AG04449 (cell line): Measurements from ENCODE around the gene AKAP1.

ENCODE experiments used
- CTCF ChIA-PET: fragments of 350-600 bp; formaldehyde crosslinking; extraction: SDS; loops from one replicate; lab custom pipeline; 2021; ENCODE audit warnings: antibody characterized with exemption; lab: Yijun Ruan, JAX
- POLR2A ChIA-PET: fragments of 400-600, 350-600 bp; formaldehyde crosslinking; extraction: SDS; loops from one replicate; lab custom pipeline; 2020; ENCODE audit warnings: antibody characterized with exemption, inconsistent platforms; lab: Yijun Ruan, JAX
- DNase-seq: peaks from one replicate; pipeline ENCODE4 v3.0.0-alpha.2; 2010; ENCODE audit warnings: low read depth, low spot score
- H3K4me3 ChIP-seq: 2 replicates; pipeline ENCODE4 v1.5.1; 2011; ENCODE audit warnings: low read depth, mild to moderate bottlenecking, control low read depth, low read length
- TF ChIP-seq, protein P1 (sequence below): IDR thresholded peaks from one replicate; pipeline ENCODE4 v1.5.1; 2011; ENCODE audit warnings: mild to moderate bottlenecking, moderate library complexity, low read length, control low read depth, inconsistent platforms; ENCODE audit not compliant: insufficient read depth; ENCODE audit errors: missing control alignments

Gene AKAP1

DNA sequence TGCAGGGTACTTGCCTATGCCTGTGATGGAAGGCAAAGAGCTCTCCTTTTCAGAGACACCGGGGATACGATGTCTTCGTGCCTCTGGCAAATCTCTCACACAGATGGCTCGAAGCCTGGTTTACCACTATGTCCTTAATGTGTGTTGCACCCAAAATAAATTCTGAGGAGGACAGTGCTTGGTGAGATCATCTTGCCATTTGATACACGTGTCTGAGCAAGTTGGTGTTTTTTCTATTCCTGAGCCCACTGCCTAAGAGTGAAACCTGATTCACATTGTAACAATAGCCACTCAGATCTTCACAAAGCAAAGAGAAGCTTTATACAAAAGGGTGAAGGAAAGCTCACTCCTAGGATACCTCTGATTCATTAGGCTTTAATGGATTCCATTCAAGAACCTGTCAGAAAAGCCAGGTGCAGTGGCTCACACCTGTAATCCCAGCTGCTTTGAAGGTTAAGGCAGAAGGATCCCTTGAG, 33.1 kb upstream of the AKAP1 start:
- no peak overlapping the region for H3K4me3 ChIP-seq
- ChIA-PET CTCF (interaction anchor here (1.4 kb wide), 1 partner anchor 42 kb away, joined by 3 read pairs; no protein-coding TSS in a partner anchor), POLR2A (no interaction called here)
- DNase-seq: no peak
- TF ChIP-seq, protein P1, sequence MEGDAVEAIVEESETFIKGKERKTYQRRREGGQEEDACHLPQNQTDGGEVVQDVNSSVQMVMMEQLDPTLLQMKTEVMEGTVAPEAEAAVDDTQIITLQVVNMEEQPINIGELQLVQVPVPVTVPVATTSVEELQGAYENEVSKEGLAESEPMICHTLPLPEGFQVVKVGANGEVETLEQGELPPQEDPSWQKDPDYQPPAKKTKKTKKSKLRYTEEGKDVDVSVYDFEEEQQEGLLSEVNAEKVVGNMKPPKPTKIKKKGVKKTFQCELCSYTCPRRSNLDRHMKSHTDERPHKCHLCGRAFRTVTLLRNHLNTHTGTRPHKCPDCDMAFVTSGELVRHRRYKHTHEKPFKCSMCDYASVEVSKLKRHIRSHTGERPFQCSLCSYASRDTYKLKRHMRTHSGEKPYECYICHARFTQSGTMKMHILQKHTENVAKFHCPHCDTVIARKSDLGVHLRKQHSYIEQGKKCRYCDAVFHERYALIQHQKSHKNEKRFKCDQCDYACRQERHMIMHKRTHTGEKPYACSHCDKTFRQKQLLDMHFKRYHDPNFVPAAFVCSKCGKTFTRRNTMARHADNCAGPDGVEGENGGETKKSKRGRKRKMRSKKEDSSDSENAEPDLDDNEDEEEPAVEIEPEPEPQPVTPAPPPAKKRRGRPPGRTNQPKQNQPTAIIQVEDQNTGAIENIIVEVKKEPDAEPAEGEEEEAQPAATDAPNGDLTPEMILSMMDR: no peak

DNA sequence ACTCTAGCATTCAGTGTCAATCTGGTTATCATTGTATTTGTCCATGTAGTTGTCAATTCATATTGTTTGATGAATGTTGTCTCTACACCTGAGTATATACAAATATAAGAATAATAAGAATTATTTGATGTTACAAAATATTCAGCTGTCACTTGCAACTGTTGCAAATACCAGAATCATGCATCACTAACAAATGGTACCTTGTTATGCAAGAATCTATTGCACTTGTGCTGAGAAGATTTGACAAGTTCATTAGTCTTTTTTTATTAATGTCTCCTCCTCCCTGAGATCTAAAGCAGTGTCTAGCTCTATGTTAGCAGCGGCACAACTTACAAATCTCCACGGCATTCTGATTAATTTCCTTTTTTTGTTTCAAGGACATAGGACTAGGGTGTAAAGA, 22.2 kb upstream of the AKAP1 start:
- POLR2A ChIA-PET: no interaction called here
- no peak overlapping the region for H3K4me3 ChIP-seq
- DNase-seq: no peak
- CTCF ChIA-PET: interaction anchor here (1.0 kb wide), 1 partner anchor 10 kb away, joined by 3 read pairs; no protein-coding TSS in a partner anchor
- TF ChIP-seq, protein P1: no peak

DNA sequence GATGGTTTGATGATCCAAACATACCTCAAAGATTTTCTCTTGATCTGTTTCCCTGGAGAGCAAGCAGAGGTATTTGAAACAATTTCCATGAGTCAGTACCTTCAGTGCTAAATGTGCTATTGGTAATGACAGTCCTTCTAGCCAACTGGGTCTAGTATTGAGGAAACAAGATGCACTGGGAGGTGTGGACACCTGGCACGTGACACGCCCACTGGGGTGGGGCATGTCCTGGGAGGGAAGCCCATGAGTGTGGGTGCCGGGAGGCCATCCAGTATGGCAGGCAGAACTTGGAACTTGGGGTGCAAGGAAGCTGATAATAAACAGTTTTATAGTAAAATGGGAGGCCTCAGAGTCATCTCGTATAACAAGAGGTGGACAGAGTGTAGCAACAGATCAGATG, 17.9 kb upstream of the AKAP1 start:
- no peak overlapping the region for H3K4me3 ChIP-seq
- ChIA-PET POLR2A (no interaction called here), CTCF (no interaction called here)
- TF ChIP-seq, protein P1: no peak
- DNase-seq: no peak

DNA sequence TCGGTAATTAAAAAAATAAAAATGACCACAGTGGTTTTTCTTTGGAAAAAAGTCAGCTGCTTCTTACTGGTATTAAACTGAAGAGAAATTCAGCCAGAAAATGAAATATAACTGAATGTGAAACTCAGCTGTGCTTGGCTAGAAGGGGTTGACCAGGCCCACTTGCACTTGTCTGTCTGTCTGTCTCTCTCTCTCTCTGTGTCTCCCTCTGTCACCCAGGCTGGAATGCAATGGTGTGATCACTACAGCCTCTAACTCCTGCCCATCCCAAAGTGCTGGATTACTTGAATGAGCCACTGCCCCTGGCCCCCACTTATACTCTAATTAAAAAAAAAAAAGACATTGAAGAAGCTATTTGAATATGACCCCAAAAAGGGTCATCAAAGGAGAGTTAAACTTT, 17.3 kb upstream of the AKAP1 start:
- ChIA-PET POLR2A (no interaction called here), CTCF (no interaction called here)
- TF ChIP-seq, protein P1: no peak
- H3K4me3 ChIP-seq: no peak overlapping the region
- DNase-seq: no peak

DNA sequence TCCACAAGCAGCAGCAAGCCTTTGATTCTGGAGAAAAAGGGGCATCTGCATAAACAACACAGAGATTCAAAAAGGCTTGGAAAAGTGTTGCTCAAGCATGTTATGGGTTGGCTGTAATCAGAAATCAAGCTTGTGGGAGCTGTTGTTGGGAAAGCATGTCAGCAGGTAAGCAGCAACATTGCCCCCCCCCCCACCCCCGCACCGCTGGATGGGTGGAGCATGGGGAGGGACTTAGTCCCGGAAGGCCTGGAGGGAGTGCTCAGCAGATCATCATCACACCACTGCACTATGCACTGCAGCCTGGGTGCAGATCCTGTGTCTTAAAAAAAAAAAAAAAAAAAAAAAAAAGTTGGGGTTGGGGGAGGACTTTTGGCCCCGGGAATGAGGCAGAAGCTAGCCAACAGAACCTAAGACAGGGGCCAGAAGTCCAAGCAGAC, 16.8 kb upstream of the AKAP1 start:
- H3K4me3 ChIP-seq: no peak overlapping the region
- TF ChIP-seq, protein P1: no peak
- DNase-seq: no peak
- ChIA-PET POLR2A (no interaction called here), CTCF (no interaction called here)

DNA sequence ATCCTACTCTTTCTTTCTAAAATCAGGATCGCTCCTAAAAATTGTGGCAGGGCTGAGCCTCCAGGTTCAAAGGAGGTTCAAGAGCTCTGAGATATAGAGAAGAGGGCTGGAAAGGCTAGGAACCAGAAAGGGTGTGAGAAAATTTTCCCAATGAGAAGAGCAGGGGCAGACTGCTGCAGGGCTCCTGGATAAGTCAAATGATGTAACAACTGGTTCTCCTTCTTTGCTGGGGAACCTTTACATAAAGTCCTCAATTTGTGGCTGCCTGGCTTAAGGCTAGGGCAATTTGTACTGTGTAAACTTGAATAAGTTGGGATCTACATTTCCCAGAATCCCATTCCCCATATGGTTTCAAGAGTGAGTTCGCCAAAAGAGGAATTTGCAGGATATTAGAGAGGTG, 16.3 kb upstream of the AKAP1 start:
- H3K4me3 ChIP-seq: no peak overlapping the region
- no peak for DNase-seq
- POLR2A ChIA-PET: no interaction called here
- CTCF ChIA-PET: no interaction called here
- TF ChIP-seq, protein P1: no peak
